ENCODE results near the gene RFNG. TPM values are rescaled to one million over a fixed set of nuclear protein-coding genes. Genes with fewer than 3 reads are reported as not detected.
A peak's percentile ranks its signal among the peaks of the same experiment; 100 is the strongest.

The RFNG gene
- total and polyA plus RNA-seq, 4 donors, result 29.1 to 38.2 (median 36.1) TPM

DNA sequence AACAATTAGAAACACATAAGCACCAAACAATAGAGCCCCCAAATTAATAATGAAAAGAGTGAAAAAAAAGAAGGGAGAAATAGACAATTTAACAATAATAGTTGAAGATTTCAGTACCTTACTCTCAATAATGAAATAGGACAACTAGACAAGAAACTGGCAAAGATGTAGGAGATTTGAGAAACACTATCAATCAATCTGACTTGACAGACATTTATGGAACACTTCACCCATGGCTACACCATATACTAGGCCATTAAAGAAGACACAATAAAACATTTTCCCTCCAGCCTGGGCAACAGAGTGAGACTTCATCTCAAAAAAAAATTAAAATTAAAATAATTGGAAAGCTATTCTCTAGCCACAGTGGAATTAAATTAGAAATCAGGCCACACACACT is 19.0 kb upstream of the RFNG start:
- TF ChIP-seq CTCF (IDR thresholded peaks at IDR 0.05; ENCODE audit: control extremely low read depth, extremely low read depth), result no peak
- no peak for DNase-seq
- H3K9ac ChIP-seq (ENCODE audit: insufficient read depth in 1 of 2, low read length in 2 of 2), result no peak overlapping the region
- peaks cover 0 to 2% (median 0%) of the 10 kb centered on the region in 3 donors for H3K27me3 ChIP-seq (ENCODE audit: control insufficient read depth in 3 of 3, insufficient read depth in 3 of 3, low read length in 2 of 3)
- no peak overlapping the region for H3K4me3 ChIP-seq
- H3K4me1 ChIP-seq (ENCODE audit: control insufficient read depth in 5 of 5, insufficient read depth in 5 of 5, low read length in 5 of 5), result peaks cover 0 to 8% (median 0%) of the 10 kb centered on the region in 5 donors
- H3K36me3 ChIP-seq (ENCODE audit: control insufficient read depth in 4 of 4, insufficient read depth in 4 of 4, low read length in 4 of 4), result no peaks in the 10 kb centered on the region
- no peak for ATAC-seq (ENCODE audit: insufficient read depth, low FRiP score)
- H3K27ac ChIP-seq (ENCODE audit: low read depth in 1 of 2, low read length in 1 of 2), result no peak overlapping the region
- no peaks in the 10 kb centered on the region for H3K9me3 ChIP-seq (ENCODE audit: control insufficient read depth in 4 of 4, insufficient read depth in 3 of 4, low read length in 3 of 4)

GRCh38 chr17:82065638-82066303 is 14.2 kb upstream of the RFNG start, which contains the start of gene DUS1L:
Gene DUS1L (minus strand): TSS chr17:82065804. CDS start chr17:82065059, 745 bp downstream.
- H3K36me3 ChIP-seq (ENCODE audit: control insufficient read depth in 4 of 4, insufficient read depth in 4 of 4, low read length in 4 of 4), result peaks cover 0 to 32% (median 3%) of the 10 kb centered on the region in 4 donors
- peaks cover 0 to 19% (median 10%) of the 10 kb centered on the region in 5 donors for H3K4me1 ChIP-seq (ENCODE audit: control insufficient read depth in 5 of 5, insufficient read depth in 5 of 5, low read length in 5 of 5)
- 10 to 12% methylated on average over 85 to 88 of the region's 88 CpGs for WGBS, 2 donors
- ATAC-seq (ENCODE audit: insufficient read depth, low FRiP score) (peak; percentile 85), DNase-seq (peak; percentile 50 to 66 (median 61))
- peak within 1 kb of the TSS; percentile 73 to 96 for H3K27ac ChIP-seq (ENCODE audit: low read depth in 1 of 2, low read length in 1 of 2)
- H3K9me3 ChIP-seq (ENCODE audit: control insufficient read depth in 4 of 4, insufficient read depth in 3 of 4, low read length in 3 of 4), result no peaks in the 10 kb centered on the region
- H3K4me3 ChIP-seq, result peak within 1 kb of the TSS; percentile 81
- TF ChIP-seq CTCF (IDR thresholded peaks at IDR 0.05; ENCODE audit: control extremely low read depth, extremely low read depth), result no peak
- no peaks in the 10 kb centered on the region for H3K27me3 ChIP-seq (ENCODE audit: control insufficient read depth in 3 of 3, insufficient read depth in 3 of 3, low read length in 2 of 3)
- peak within 1 kb of the TSS in 1 of 2 donors; percentile 77 for H3K9ac ChIP-seq (ENCODE audit: insufficient read depth in 1 of 2, low read length in 2 of 2)

DNA sequence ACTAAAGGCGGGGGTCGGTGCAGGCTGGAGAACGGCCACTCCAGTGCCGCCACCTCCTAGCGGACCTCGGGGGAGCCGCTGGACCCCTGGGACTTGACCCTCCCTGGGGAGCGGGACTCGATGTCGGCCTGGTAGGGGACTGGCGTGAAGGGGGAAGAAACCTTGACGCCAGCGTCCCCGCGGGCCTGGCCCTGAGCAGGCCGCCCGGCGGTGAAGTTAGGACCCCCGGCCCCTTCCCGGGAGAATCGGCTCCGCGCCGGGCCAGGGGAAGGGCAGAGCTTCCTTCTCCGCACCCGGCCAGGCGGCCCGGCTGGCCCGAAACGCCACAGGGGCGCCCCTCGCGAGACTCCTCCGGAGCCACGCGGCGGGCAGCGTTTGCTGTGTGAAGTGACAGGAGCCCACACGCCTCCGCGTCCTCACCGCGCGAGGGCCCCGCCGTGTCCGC is 13.6 kb upstream of the RFNG start:
- no peaks in the 10 kb centered on the region for H3K27me3 ChIP-seq (ENCODE audit: control insufficient read depth in 3 of 3, insufficient read depth in 3 of 3, low read length in 2 of 3)
- H3K4me1 ChIP-seq (ENCODE audit: control insufficient read depth in 5 of 5, insufficient read depth in 5 of 5, low read length in 5 of 5), result peaks cover 0 to 19% (median 10%) of the 10 kb centered on the region in 5 donors
- no peaks in the 10 kb centered on the region for H3K9me3 ChIP-seq (ENCODE audit: control insufficient read depth in 4 of 4, insufficient read depth in 3 of 4, low read length in 3 of 4)
- peak overlapping the region; percentile 14 to 73 for H3K27ac ChIP-seq (ENCODE audit: low read depth in 1 of 2, low read length in 1 of 2)
- H3K9ac ChIP-seq (ENCODE audit: insufficient read depth in 1 of 2, low read length in 2 of 2), result no peak overlapping the region
- DNase-seq (no peak), ATAC-seq (ENCODE audit: insufficient read depth, low FRiP score) (no peak)
- H3K36me3 ChIP-seq (ENCODE audit: control insufficient read depth in 4 of 4, insufficient read depth in 4 of 4, low read length in 4 of 4), result peaks cover 0 to 37% (median 6%) of the 10 kb centered on the region in 4 donors
- TF ChIP-seq CTCF (IDR thresholded peaks at IDR 0.05; ENCODE audit: control extremely low read depth, extremely low read depth), result no peak
- WGBS, 2 donors, result 1 to 3% methylated on average over 41 to 47 of the region's 47 CpGs
- peak overlapping the region; percentile 81 for H3K4me3 ChIP-seq

All from lung (tissue), 12 donors.